Vagina (tissue), 2 donors: ENCODE results near the gene MICAL2. TPM values are rescaled to one million over a fixed set of nuclear protein-coding genes. Genes with fewer than 3 reads are reported as not detected.

Experiments used
- DNase-seq, 2 donors: peaks; one replicate each; pipeline ENCODE4 v3.0.0-alpha.2; 2017; ENCODE audit errors: extremely low spot score in 2 of 2
- H3K27ac ChIP-seq: fragments of 200-600 bp; sonication (generic); one replicate; pipeline ENCODE4 v1.5.1; 2019
- H3K27me3 ChIP-seq: fragments of 200-600 bp; sonication (generic); one replicate; pipeline ENCODE4 v1.5.1; 2019
- H3K36me3 ChIP-seq, 2 donors: fragments of 200-600 bp; sonication (generic); one replicate each; pipeline ENCODE4 v1.5.1; 2017 to 2019
- H3K4me1 ChIP-seq: fragments of 200-600 bp; sonication (generic); one replicate; pipeline ENCODE4 v1.5.1; 2019
- H3K4me3 ChIP-seq, 2 donors: fragments of 200-600 bp; sonication (generic); 1 replicate in 1 of 2; 2 replicates in 1 of 2; pipeline ENCODE4 v1.5.1; 2016 to 2019
- H3K9me3 ChIP-seq: fragments of 200-600 bp; sonication (generic); one replicate; pipeline ENCODE4 v1.5.1; 2019
- POLR2A ChIP-seq, 2 donors: fragments of 450-650 bp; IDR thresholded peaks; one replicate each; pipeline ENCODE4 v1.6.1; 2017; ENCODE audit warnings: antibody characterized with exemption in 2 of 2, mild to moderate bottlenecking in 2 of 2, moderate library complexity in 2 of 2
- POLR2AphosphoS5 ChIP-seq, 2 donors: sonication (generic); formaldehyde crosslinking; IDR thresholded peaks; one replicate each; pipeline ENCODE4 v1.9.0; 2017; ENCODE audit warnings: antibody characterized with exemption in 2 of 2, mild to moderate bottlenecking in 2 of 2, low read depth in 1 of 2; ENCODE audit not compliant: insufficient read depth in 1 of 2
- intact Hi-C: fragments of 100-400 bp; cut with DNase I; formaldehyde crosslinking; loops from one replicate; pipeline ENCODE4 v1.15.1; 2023
- total RNA-seq: library from RNA; depleted of rRNA; stranded (reverse); fragments of >200 nt; gene quantifications from one replicate; pipeline ENCODE4 v1.2.3, GENCODE V29; 2016
- TF ChIP-seq, protein P1 (sequence below), 3 experiments: fragments of 450-650 bp in 2 of 3; fragments of 200-600 bp in 1 of 3; sonication (generic) in 1 of 3; IDR thresholded peaks; one replicate each; pipeline ENCODE4 v1.5.1; 2017 to 2019; ENCODE audit warnings: antibody characterized with exemption in 3 of 3, mild to moderate bottlenecking in 2 of 3, moderate library complexity in 2 of 3

Gene MICAL2
- total RNA-seq, 1 donor from 2014 or later = 41.7 TPM

DNA sequence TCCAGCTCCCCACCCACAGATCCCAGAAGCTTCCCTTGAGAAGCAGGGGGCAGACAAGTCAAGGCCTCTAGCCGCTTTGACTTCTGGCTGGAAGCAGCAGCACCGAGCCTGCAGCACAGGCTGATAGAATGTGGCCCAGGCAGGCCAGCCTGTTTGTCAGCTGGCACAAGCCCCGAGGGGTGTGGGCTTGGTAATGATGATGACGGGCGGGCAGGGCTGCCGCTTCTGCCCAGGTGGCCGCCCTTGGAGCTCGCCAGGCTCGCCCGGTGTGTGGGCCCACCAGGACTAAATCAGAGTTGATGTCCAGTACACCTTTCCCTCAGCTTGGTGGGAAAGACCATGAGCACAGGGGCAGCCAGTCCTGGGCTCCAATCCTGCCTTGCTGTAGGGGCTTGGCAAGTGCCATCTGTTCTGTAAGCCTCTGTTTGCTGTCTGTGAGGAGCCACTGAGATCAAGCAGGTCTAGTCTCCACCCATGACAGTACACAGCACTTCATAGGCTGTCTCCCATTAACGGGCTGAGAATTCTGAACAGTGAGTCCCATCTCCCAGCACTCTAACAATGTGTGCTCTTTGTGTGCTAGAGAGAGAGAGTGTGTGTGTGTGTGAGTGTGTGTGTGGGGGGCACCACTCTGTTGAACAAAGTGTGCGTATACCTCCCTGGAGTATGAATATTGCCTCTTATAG is 26.8 kb downstream of the MICAL2 start:
- intact Hi-C loops = no loop called here
- Histone ChIP-seq H3K27ac (peak overlapping the region; percentile 70), H3K4me3 (no peak overlapping the region), H3K27me3 (no peaks in the 10 kb centered on the region), H3K4me1 (peaks cover 50% of the 10 kb centered on the region), H3K36me3 (no peaks in the 10 kb centered on the region), H3K9me3 (no peaks in the 10 kb centered on the region)
- no peak for DNase-seq
- TF ChIP-seq POLR2AphosphoS5 (IDR thresholded peaks at IDR 0.05; ENCODE audit: insufficient read depth in 1 of 2, low read depth in 1 of 2) (peak; percentile 39 to 55), POLR2A (IDR thresholded peaks at IDR 0.05) (no peak)

DNA sequence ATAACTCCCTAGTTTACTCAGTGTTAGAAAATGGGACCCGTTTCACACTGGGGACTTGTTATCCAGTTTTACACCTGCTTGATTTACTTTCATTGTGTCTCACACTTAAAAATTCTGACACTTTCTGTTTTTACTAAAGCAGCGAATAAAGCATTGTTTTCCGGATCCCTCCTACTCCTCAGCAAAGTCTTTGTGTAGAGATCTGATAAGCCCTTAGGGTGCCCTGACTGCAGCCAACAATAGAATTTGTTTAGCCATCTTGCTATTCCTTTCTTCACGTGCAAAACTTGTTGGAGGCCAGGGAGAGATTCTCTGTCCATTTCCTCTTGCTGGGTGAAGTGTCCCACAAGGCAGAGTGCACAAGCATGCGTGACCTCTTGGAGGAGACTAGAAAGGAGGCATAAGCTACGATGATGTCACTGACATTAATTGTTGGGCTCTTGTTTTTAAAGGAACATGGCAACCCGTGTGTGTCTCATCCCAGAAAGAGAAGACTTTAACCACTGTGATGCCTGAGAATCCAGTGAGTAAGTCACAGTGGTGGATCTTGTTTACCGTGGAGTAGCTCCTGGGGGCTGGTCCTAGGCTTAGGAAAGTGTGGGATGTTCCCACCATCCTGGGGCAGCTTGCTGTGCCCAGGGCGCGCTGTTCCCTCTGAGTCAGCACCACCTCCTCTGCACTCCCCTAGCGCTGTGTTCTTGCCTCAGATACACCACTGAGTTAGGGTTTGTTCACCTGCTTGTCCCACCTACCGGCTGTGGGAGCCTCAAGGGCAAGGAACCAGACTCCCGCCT is 27.7 kb downstream of the MICAL2 start:
- no peak overlapping the region for H3K4me3 ChIP-seq
- no peaks in the 10 kb centered on the region for H3K9me3 ChIP-seq
- peaks cover 59% of the 10 kb centered on the region for H3K4me1 ChIP-seq
- no peak for DNase-seq
- intact Hi-C loops = no loop called here
- peak overlapping the region; percentile 70 for H3K27ac ChIP-seq
- no peaks in the 10 kb centered on the region for H3K36me3 ChIP-seq
- no peak for TF ChIP-seq POLR2A (IDR thresholded peaks at IDR 0.05)
- peak in 1 of 2 donors; percentile 47 for TF ChIP-seq POLR2AphosphoS5 (IDR thresholded peaks at IDR 0.05; ENCODE audit: insufficient read depth in 1 of 2, low read depth in 1 of 2)
- H3K27me3 ChIP-seq = no peaks in the 10 kb centered on the region

DNA sequence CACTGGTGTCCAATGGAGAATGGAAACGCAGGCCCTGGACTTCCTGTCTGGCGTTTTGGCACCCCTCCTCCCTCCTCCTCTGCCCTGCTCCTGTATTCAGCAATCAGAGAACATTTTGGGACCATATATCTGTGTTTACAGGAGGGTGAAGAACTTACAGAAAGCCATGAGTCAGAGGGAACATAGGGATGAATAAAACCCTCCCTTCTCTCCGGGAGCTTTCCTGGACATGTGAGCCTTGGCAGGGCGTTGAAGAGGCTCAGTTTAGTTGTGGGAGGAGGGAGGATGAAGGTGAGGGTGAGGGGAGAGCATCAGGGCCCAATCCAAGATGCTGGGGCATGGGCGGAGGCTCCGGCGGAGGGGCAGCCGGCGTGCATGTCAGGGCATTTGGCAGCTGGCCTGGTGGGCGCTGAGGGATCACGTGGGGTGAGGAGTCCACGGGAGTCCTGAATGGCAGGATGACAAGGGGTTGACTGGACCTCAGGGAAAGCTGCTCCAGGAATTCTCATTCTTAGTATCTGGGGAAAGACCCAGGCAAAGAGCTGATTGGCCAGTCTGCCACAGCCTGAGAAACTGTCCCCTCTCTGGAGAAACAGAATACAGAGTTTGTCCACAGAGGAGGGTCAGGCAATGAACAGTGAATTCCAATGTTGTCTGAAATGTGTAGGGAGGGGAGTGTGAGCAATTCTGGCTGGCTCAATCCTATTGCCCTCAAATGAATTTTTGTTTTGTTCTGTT is 28.9 kb downstream of the MICAL2 start:
- Histone ChIP-seq H3K27me3 (no peaks in the 10 kb centered on the region), H3K9me3 (no peaks in the 10 kb centered on the region), H3K27ac (peak overlapping the region; percentile 70), H3K36me3 (no peaks in the 10 kb centered on the region), H3K4me3 (peak overlapping the region in 1 of 2 donors; percentile 8), H3K4me1 (peaks cover 71% of the 10 kb centered on the region)
- no peak for DNase-seq
- TF ChIP-seq POLR2A (IDR thresholded peaks at IDR 0.05) (no peak), POLR2AphosphoS5 (IDR thresholded peaks at IDR 0.05; ENCODE audit: insufficient read depth in 1 of 2, low read depth in 1 of 2) (peak; percentile 61)
- intact Hi-C loops = no loop called here

DNA sequence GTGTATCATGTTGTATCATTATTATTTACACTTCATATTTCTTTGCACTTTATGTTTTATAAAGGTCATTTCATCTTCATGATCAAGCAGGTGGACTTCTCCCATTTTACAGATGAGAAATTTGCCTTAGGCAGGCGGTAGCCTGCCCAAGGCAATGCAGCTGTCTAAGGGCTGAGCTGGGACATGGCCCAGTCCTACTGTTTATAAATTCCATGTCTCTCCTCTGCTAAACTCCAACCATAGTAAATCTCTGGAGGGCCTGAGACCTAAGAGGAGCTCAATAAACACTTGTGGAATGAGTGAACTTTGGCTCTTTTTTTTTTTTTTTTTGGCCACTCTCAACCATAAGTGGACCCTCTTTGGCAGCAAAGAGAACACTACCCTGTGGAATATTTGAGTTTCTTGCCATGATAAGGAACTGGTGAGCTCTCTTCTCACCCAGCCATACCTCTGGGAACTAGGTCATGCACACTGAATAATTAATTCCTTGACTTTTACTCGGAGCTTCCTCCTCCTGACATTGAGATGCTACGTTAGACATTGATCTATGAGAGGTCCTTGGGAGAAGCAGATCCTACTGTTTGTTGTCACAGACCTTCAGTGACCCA is 29.9 kb downstream of the MICAL2 start:
- no peaks in the 10 kb centered on the region for H3K36me3 ChIP-seq
- H3K4me1 ChIP-seq = peaks cover 79% of the 10 kb centered on the region
- H3K27me3 ChIP-seq = no peaks in the 10 kb centered on the region
- peak overlapping the region; percentile 70 for H3K27ac ChIP-seq
- no peaks in the 10 kb centered on the region for H3K9me3 ChIP-seq
- no peak overlapping the region for H3K4me3 ChIP-seq
- TF ChIP-seq, protein P1, sequence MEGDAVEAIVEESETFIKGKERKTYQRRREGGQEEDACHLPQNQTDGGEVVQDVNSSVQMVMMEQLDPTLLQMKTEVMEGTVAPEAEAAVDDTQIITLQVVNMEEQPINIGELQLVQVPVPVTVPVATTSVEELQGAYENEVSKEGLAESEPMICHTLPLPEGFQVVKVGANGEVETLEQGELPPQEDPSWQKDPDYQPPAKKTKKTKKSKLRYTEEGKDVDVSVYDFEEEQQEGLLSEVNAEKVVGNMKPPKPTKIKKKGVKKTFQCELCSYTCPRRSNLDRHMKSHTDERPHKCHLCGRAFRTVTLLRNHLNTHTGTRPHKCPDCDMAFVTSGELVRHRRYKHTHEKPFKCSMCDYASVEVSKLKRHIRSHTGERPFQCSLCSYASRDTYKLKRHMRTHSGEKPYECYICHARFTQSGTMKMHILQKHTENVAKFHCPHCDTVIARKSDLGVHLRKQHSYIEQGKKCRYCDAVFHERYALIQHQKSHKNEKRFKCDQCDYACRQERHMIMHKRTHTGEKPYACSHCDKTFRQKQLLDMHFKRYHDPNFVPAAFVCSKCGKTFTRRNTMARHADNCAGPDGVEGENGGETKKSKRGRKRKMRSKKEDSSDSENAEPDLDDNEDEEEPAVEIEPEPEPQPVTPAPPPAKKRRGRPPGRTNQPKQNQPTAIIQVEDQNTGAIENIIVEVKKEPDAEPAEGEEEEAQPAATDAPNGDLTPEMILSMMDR (IDR thresholded peaks at IDR 0.05) = no peak
- TF ChIP-seq POLR2AphosphoS5 (IDR thresholded peaks at IDR 0.05; ENCODE audit: insufficient read depth in 1 of 2, low read depth in 1 of 2) = no peak
- TF ChIP-seq POLR2A (IDR thresholded peaks at IDR 0.05) = no peak
- intact Hi-C loops = no loop called here
- no peak for DNase-seq

DNA sequence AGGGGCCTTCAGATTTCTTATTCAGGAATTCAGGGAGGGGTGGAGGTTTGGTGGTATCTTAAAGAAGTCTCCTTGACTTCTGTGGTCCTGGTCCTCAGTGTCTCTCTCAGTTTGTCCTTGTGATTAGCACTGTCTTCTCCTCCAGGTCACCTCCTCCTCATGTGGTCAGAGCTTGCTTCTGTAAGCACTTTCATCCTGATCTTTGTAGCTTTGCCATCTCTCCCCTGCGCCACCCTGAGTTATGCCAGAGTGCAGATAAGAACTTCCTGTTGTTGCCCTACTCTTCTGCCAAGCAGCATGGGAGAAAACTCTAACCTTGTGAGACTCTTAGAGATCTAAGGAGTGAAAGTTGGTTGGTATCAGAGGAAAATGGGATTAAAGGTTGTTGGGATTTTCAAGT is 30.9 kb downstream of the MICAL2 start:
- Histone ChIP-seq H3K4me3 (no peak overlapping the region), H3K27me3 (no peaks in the 10 kb centered on the region), H3K9me3 (no peaks in the 10 kb centered on the region), H3K36me3 (no peaks in the 10 kb centered on the region), H3K27ac (peak overlapping the region; percentile 36), H3K4me1 (peaks cover 79% of the 10 kb centered on the region)
- TF ChIP-seq POLR2AphosphoS5 (IDR thresholded peaks at IDR 0.05; ENCODE audit: insufficient read depth in 1 of 2, low read depth in 1 of 2) (no peak), POLR2A (IDR thresholded peaks at IDR 0.05) (no peak)
- TF ChIP-seq, protein P1 (IDR thresholded peaks at IDR 0.05) = no peak
- intact Hi-C loops = no loop called here
- no peak for DNase-seq

DNA sequence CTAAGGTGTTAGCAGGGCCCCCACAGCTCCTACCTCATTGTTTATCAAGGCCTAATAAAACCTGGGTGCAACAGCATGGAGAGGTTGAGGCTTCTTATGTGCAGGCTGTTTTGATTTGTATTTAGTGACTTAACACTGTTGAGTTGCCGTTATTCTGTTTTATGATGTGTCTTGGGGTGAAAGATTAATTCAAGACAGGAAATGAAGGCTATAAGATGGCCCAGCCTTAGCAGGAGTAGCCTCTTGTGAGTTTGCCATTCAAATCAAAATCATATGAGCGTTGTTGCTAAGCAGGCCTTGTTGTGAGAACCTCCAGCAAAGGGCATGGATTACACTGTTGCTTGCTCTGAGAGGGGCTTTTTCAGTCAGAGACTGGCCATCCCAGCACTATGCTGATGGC is 31.8 kb downstream of the MICAL2 start:
- peak overlapping the region; percentile 36 for H3K27ac ChIP-seq
- H3K4me1 ChIP-seq = peaks cover 70% of the 10 kb centered on the region

More for the DNA sequence above, 31.8 kb downstream of the MICAL2 start:
- Histone ChIP-seq H3K27me3 (no peaks in the 10 kb centered on the region), H3K36me3 (no peaks in the 10 kb centered on the region), H3K9me3 (no peaks in the 10 kb centered on the region), H3K4me3 (no peak overlapping the region)
- intact Hi-C loops = no loop called here
- DNase-seq = no peak
- TF ChIP-seq, protein P1 (IDR thresholded peaks at IDR 0.05) = no peak
- TF ChIP-seq POLR2A (IDR thresholded peaks at IDR 0.05) (no peak), POLR2AphosphoS5 (IDR thresholded peaks at IDR 0.05; ENCODE audit: insufficient read depth in 1 of 2, low read depth in 1 of 2) (no peak)
